SU-DHL-6 (cell line): ENCODE results near the gene TEDDM1.

Source experiments
- CTCF ChIP-seq: fragments of 200-600 bp; sonication (generic); IDR thresholded peaks from one replicate; pipeline ENCODE4 v1.5.1; 2017; ENCODE audit warnings: antibody characterized with exemption, mild to moderate bottlenecking, low read length, moderate library complexity; ENCODE audit not compliant: insufficient read depth, poor library complexity, severe bottlenecking
- EZH2phosphoT487 ChIP-seq: fragments of 200-600 bp; sonication (generic), shearing (Covaris generic); conservative IDR thresholded peaks from 2 replicates; pipeline ENCODE4 v1.6.1; 2018; ENCODE audit warnings: mild to moderate bottlenecking, antibody characterized with exemption, low read length, moderate library complexity, mixed read lengths

DNA sequence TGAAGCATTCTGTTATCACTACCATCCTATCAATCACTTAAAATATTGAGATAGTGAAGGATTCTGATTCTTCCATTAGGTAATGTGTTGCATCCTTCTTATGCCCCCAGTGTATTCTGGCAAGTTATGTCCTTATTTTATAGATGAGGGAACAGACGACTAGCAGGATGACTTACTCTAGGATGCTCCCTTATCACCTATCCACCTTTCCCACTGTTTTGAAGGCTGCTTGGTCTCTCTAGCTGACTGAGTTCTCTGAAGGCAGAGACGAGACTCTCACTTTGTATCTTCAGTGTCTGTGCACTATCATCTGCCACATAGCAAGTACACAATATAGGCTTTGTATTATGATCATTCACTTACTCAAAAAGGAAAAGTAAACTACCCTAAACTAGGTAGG lies 12.9 kb downstream of the TEDDM1 start:
- TF ChIP-seq CTCF (no peak), EZH2phosphoT487 (no peak)
